Retinal pigment epithelial cell (primary cell): ENCODE results near the gene AASDH.
"Not testable (repeated sequence)": the region's sequence is repeated elsewhere in the genome, so short reads cannot be mapped to it uniquely, and the experiment has no call there.

ENCODE experiments used
- DNase-seq: peaks from one replicate; pipeline ENCODE4 v3.0.0-alpha.2; 2010; ENCODE audit warnings: low read depth
- H3K4me3 ChIP-seq: 2 replicates; pipeline ENCODE4 v1.5.1; 2011; ENCODE audit warnings: mild to moderate bottlenecking, low read length, control low read depth, moderate library complexity
- CTCF ChIP-seq: conservative IDR thresholded peaks from 2 replicates; pipeline ENCODE4 v1.5.1; 2011; ENCODE audit warnings: low read depth, low read length, control low read depth, inconsistent platforms

The AASDH gene

GRCh38 chr4:56370377-56370776 lies 16.9 kb downstream of the AASDH start:
- H3K4me3 ChIP-seq: no peak overlapping the region
- peak; percentile 70 for DNase-seq
- no peak for TF ChIP-seq CTCF

GRCh38 chr4:56362981-56363380 lies 24.3 kb downstream of the AASDH start:
- H3K4me3 ChIP-seq, DNase-seq: not testable (repeated sequence)

- no peak for TF ChIP-seq CTCF
- DNase-seq: no peak
- H3K4me3 ChIP-seq: no peak overlapping the region
Measured at GRCh38 chr4:56360071-56360470, 27.2 kb downstream of the AASDH start.

- DNase-seq: no peak
- TF ChIP-seq CTCF: no peak
- H3K4me3 ChIP-seq: no peak overlapping the region
Measured at GRCh38 chr4:56356650-56357049, 30.6 kb downstream of the AASDH start.

GRCh38 chr4:56348576-56348975 lies 38.7 kb downstream of the AASDH start:
- TF ChIP-seq CTCF: no peak
- H3K4me3 ChIP-seq: no peak overlapping the region
- no peak for DNase-seq

GRCh38 chr4:56345458-56345857 lies 41.8 kb downstream of the AASDH start:
- no peak for DNase-seq
- no peak for TF ChIP-seq CTCF
- no peak overlapping the region for H3K4me3 ChIP-seq

- no peak for DNase-seq
- H3K4me3 ChIP-seq: no peak overlapping the region
- no peak for TF ChIP-seq CTCF
Measured at GRCh38 chr4:56342746-56343145, 44.5 kb downstream of the AASDH start.

GRCh38 chr4:56330691-56331090 lies 56.6 kb downstream of the AASDH start:
- peak; percentile 46 for DNase-seq
- no peak for TF ChIP-seq CTCF
- no peak overlapping the region for H3K4me3 ChIP-seq
